Stimulated activated CD4-positive, alpha-beta T cell treated with anti-CD3 and anti-CD28 coated beads, Interleukin-4, amount 100 ng/mL, for 4 hours (primary cell): ENCODE data around the gene SMAP2.
A peak's percentile ranks its signal among the peaks of the same experiment; 100 is the strongest.
"Not testable (repeated sequence)": the region's sequence is repeated elsewhere in the genome, so short reads cannot be mapped to it uniquely, and the experiment has no call there.

Experiments used
- DNase-seq, 2 experiments: peaks; one replicate each; pipeline ENCODE4 v3.0.0-alpha.2; 2020

Gene SMAP2

GRCh38 chr1:40372658-40373322 lies 737 bp upstream of the SMAP2 start:
- no peak for DNase-seq

DNA sequence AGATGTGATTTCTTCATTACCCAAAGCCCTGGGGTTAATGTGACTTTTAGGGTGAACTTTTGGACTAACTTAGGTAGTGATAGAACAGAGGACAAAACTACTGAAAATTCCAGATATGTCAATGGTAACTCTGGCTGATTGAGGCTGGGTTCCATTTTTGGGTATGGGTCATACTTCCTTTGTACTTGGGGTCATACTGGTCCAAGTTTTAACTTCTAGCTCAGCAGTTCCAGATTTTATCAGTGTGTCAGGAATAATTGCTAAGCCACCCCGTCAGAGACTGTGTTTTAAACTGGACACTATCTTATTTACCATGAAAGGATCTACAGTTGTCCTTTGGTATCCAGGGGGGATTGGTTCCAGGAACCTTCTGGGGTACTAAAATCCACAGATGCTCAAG lies 4.0 kb downstream of the SMAP2 start:
- no peak for DNase-seq

GRCh38 chr1:40379785-40380452 lies 6.4 kb downstream of the SMAP2 start:
- DNase-seq, result no peak

GRCh38 chr1:40380817-40381216 lies 7.3 kb downstream of the SMAP2 start:
- no peak for DNase-seq

- no peak for DNase-seq
Observed at GRCh38 chr1:40381268-40382107, 8.0 kb downstream of the SMAP2 start.

GRCh38 chr1:40382108-40382460 lies 8.6 kb downstream of the SMAP2 start:
- DNase-seq, result no peak

DNA sequence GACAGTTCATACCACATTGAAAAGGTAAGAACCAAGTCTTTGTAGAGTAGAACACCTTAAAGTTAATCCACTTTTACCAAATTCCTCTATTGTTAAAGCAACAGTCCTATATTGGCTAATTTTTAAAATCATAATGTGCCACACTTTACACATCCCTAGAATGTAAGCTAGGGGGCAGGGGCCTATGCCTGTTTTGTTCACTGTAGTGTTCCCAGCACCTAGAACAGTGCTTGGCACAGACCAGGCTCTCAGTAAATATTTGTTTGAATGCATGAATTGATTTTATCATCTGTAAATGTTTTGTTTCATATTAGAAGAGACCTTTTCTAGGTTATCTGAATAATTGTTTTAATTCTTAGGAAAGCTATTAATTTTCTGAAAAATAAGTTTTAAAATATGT lies 9.1 kb downstream of the SMAP2 start:
- DNase-seq, result no peak

GRCh38 chr1:40383095-40383487 lies 9.6 kb downstream of the SMAP2 start:
- DNase-seq, result no peak

DNA sequence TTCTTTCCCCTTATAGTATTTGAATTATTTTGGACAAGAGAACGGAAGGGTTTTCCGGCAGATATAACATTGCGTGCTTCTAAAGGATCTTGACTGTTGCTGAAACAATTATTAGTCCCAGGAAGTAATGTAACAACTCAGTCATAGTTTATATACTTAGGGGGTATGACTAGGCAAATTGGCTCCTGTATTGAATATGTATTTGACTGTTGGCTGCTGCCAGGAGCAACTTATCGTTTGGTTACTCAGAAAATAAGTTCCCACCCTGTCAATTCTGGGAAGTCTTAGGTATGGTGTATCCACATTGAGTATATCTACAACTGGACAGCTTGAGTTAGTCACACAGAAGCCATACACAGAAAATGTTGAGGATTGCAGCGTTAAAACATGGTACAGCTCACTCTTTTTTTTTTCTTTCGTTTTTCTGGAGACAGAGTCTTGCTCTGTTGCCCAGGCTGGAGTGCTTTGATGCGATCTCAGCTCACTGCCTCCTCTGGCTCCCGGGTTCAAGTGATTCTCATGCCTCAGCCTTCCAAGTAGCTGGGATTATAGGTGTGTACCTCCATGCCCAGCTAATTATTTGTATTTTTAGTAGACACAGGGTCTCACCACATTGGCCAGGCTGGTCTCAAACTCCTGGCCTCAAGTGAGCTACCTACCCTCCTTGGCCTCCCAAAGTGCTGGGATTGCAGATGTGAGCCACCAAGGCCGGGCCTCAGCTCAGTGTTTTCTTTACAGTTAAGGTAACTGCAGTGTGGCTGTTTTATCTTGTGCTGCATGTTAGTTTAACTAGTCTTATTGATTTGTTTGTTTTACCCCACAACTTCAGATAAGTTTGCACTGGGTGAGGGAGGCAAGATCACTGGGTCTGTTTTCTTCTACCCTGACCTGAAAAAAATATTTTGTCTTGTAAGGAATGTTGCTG lies 10.2 kb downstream of the SMAP2 start:
- no peak for DNase-seq

GRCh38 chr1:40384413-40384762 lies 10.9 kb downstream of the SMAP2 start:
- no peak for DNase-seq

DNA sequence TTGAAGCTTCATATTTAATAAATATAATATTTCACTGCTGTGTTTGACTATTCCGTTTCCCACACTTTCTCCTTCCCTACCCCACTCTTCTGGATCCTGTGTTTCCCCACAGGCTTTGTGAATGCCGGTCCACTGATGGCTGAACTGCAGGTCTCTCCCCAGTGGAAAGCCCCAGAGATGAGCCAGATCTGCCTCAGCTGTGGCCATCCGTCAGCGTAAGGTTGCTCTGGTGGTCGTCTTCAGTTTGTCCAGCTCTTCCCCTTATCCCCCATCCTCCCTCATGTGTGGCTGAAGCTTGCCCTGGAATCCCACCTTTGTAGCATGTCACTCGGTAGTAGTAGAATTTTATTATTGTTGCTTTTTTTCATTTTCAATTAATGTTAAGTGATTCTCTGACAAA lies 11.4 kb downstream of the SMAP2 start:
- no peak for DNase-seq

GRCh38 chr1:40385437-40386358 lies 12.2 kb downstream of the SMAP2 start:
- peak in 1 of 2 experiments; percentile 56 for DNase-seq

- no peak for DNase-seq
Observed at GRCh38 chr1:40386359-40386723, 12.8 kb downstream of the SMAP2 start.

DNA sequence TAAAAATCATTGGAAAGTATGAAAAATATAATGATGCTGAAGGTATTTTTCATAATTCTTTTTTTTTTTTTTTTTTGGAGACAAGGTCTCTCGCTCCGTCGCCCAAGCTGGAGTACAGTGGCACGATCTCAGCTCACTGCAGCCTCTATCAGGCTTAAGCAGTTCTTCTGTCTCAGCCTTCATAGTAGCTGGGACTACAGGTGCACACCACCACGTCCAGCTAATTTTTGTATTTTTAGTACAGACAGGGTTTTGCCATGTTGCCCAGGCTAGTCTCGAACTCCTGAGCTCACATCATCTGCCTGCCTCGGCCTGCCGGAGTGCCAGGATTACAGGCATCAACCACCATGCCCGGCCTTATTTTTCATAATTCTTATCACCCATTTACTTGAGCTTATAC lies 13.3 kb downstream of the SMAP2 start:
- no peak for DNase-seq

GRCh38 chr1:40387381-40388306 lies 14.1 kb downstream of the SMAP2 start:
- DNase-seq, result not testable (repeated sequence)

DNA sequence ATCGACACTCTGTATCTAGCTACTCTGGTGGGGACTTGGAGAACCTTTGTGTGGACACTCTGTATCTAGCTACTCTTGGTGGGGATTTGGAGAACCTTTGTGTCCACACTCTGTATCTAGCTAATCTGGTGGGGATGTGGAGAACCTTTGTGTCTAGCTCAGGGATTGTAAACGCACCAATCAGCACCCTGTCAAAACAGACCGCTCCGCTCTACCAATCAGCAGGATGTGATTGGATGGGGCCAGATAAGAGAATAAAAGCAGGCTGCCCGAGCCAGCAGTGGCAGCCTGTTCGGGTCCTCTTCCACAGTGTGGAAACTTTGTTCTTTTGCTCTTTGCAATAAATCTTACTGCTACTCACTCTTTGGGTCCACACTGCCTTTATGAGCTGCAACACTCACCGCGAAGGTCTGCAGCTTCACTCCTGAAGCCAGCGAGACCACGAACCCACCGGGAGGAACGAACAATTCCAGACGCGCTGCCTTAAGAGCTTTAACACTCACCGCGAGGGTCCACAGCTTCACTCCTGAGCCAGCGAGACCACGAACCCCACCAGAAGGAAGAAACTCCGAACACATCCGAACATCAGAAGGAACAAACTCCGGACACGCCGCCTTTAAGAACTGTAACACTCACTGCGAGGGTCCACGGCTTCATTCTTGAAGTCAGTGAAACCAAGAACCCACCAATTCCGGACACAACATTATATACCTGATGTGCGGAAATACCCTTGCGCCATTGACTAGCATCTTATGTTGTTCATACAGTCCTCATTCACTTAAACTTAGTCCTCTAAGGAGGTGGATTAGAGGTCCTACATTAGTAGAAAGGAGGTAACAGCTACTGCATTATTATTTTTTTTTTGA lies 15.2 kb downstream of the SMAP2 start:
- not testable (repeated sequence) for DNase-seq

DNA sequence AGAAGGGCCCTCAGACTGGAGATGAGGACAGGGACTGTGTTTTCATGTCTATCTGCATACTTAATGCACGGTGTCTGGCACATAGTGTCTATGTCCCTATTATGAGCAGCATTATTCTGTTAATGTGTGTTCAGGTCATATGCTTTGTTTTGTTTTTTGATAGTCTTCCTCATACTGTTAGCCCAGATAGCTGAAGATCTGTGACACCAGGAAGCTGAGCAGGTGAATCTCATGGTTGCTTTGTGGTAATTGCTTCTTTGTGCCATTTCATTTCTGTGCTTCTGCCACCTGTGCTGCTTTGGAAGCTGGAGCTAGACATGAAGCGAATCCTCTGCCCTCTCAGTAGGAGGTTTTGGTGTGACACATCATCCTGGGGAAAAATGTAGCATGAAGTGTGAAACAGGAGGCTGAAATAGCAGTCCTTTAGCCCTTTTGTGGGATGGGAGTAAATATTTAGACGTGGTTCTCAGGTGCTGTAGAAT lies 15.8 kb downstream of the SMAP2 start:
- DNase-seq, result no peak

GRCh38 chr1:40389871-40390560 lies 16.5 kb downstream of the SMAP2 start:
- DNase-seq, result no peak

GRCh38 chr1:40390857-40391256 lies 17.3 kb downstream of the SMAP2 start:
- no peak for DNase-seq
